ENCODE data around the gene METTL24.

The METTL24 gene

GRCh38 chr6:110195639-110196038 is 162.5 kb downstream of the METTL24 start:
- DNase-seq (ENCODE audit: low read depth): no peak
